ENCODE data around the gene ARFRP1. TPM values are rescaled to one million over a fixed set of nuclear protein-coding genes. Genes with fewer than 3 reads are reported as not detected.

Gene ARFRP1
- total and polyA plus RNA-seq, 2 of the 4 experiments (the other 2 are of a cell fraction): 25.3 to 36.6 TPM

DNA sequence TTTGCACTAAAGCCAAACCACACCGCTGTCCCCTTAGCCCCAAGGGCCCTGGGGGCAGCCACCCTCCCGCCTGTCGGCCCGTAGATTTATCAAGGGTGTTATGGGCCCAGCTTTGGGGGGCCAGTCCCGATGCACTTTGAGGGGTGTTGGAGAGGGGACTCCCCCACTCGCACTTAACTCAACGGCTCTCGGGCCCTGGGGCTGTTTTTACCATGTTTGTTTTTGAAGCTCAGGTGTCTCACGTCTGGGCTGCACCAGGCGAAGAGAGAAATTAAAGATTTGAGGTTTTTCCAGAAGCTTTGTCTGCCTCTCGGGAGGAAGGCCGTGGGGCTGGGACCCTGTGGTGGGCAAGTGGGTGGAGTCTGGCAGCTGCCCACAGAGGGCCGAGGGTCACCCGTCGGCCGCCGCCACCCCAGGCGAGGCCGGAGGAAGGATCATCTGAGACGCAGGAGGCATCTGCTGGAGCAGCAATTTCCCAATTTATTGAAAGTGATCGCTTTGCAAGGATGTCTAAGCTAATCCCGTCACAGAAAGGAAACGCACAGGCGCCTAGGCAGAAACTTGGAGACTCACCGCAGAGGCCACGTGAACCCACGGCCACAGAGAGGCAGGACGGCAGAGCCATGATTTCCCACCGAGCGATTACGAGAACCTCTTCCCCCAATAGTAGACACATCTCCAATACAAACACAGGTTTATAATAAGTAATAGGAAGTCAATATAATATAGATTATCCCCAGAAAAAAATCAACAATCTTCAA lies 35.6 kb upstream of the ARFRP1 start:
- no TSS peak for BruUV-seq (replicated peaks)
- no peak overlapping the region for H4K91ac ChIP-seq (ENCODE audit: insufficient read depth, low read depth, low read length)
- no peak overlapping the region for H3K18ac ChIP-seq (ENCODE audit: low read depth, low read length)
- peaks cover 4 to 9% of the 10 kb centered on the region in 2 experiments; a peak in 2 of 4 replicates for H3K79me1 ChIP-seq (ENCODE audit: low read depth in 1 of 2, low read length in 2 of 2)
- no peak overlapping the region for H2AFZ ChIP-seq (replicated peaks; ENCODE audit: low read length, poor library complexity)
- H3K36me3 ChIP-seq (ENCODE audit: control insufficient read depth, insufficient read depth, low read length): peaks cover 30% of the 10 kb centered on the region; the same call in 1 of the 2 replicates
- no peaks in the 10 kb centered on the region for H3K27me3 ChIP-seq (ENCODE audit: control insufficient read depth, insufficient read depth, low read length)
- H3K4me3 ChIP-seq (ENCODE audit: insufficient read depth, low read depth, low read length): no peak overlapping the region
- no peak overlapping the region for H3K4ac ChIP-seq (ENCODE audit: low read depth, low read length)
- no peak overlapping the region for H3K23ac ChIP-seq (ENCODE audit: low read depth, low read length)
- no peak overlapping the region for H4K5ac ChIP-seq (ENCODE audit: low read depth, low read length)
- no peak overlapping the region for H2BK20ac ChIP-seq (ENCODE audit: low read depth, low read length)
- ATAC-seq (ENCODE audit: low read depth) (no peak), DNase-seq (no peak)
- no peak overlapping the region for H2BK120ac ChIP-seq (ENCODE audit: low read depth, low read length)
- in situ Hi-C loops (cut with MboI; ENCODE audit: low sequenced_read_pairs) (no loop called here), dilution Hi-C loops (cut with HindIII; ENCODE audit: low sequenced_read_pairs, unreplicated experiment) (no loop called here), intact Hi-C loops (cut with micrococcal nuclease) (no loop called here)
- no peak for TF ChIP-seq MXI1 (IDR thresholded peaks at IDR 0.05; ENCODE audit: borderline replicate concordance, low read depth, low read length)
- TF ChIP-seq SMC3 (IDR thresholded peaks at IDR 0.05; ENCODE audit: low read depth, low read length): no peak
- H3K4me2 ChIP-seq (ENCODE audit: low read depth, low read length): no peak overlapping the region
- peaks cover 11% of the 10 kb centered on the region for H4K20me1 ChIP-seq (ENCODE audit: insufficient read depth, low read length)
- no peak overlapping the region for H3K14ac ChIP-seq (replicated peaks; ENCODE audit: low read depth, low read length)
- H2BK15ac ChIP-seq (ENCODE audit: low read depth, low read length): no peak overlapping the region
- H3K9me1 ChIP-seq (ENCODE audit: insufficient read depth, low read length): no peaks in the 10 kb centered on the region
- H3K9me3 ChIP-seq (ENCODE audit: control insufficient read depth, insufficient read depth, low read length): no peaks in the 10 kb centered on the region
- no peak overlapping the region for H2AK5ac ChIP-seq (ENCODE audit: low read depth, low read length)
- no peak overlapping the region for H3K9ac ChIP-seq (ENCODE audit: low read depth, low read length)
- H3K4me1 ChIP-seq (ENCODE audit: control insufficient read depth, insufficient read depth, low read length): peaks cover 10% of the 10 kb centered on the region
- H3K56ac ChIP-seq (ENCODE audit: extremely low read depth, insufficient read depth, low read length): no peak overlapping the region
- no peak overlapping the region for H2BK5ac ChIP-seq (ENCODE audit: low read depth, low read length, poor library complexity, severe bottlenecking)
- no peak overlapping the region for H4K8ac ChIP-seq (ENCODE audit: low read depth in 2 of 2, low read length in 2 of 2)
- ChIA-PET CTCF (no interaction called here), POLR2A (ENCODE audit: unreplicated experiment) (no interaction called here)
- no peak overlapping the region for H3K27ac ChIP-seq (ENCODE audit: insufficient read depth, low read length)
- no peak overlapping the region for H2AK9ac ChIP-seq (replicated peaks; ENCODE audit: low read depth, low read length, poor library complexity)
- WGBS, 2 experiments (ENCODE audit: extremely low coverage in 2 of 2, insufficient read length in 1 of 2): 83% methylated on average over 16 of the region's 31 CpGs; no CpG with 5 or more reads in 1 of the 2 experiments
